ENCODE results near the gene KLK11. TPM values are rescaled to one million over a fixed set of nuclear protein-coding genes. Genes with fewer than 3 reads are reported as not detected.

The KLK11 gene
- total and polyA plus RNA-seq, 11 donors: 0.32 to 19.1 (median 0.38) TPM; not detected in 7

GRCh38 chr19:51023946-51024345 lies 2.5 kb downstream of the KLK11 start:
- intact Hi-C loops (cut with DNase I): loop anchor here in 5 of 10 donors (5.0 to 10.0 kb wide), 4 partner anchors 63 to 151 kb away; no protein-coding TSS in a partner anchor
- ATAC-seq (no peak), DNase-seq (no peak)
- TF ChIP-seq POLR2A (IDR thresholded peaks at IDR 0.05): no peak
- TF ChIP-seq CTCF (IDR thresholded peaks at IDR 0.05): no peak
- H3K27ac ChIP-seq: no peak overlapping the region
- H3K4me1 ChIP-seq: peaks cover 0 to 16% (median 6%) of the 10 kb centered on the region in 12 donors
- WGBS, 4 donors: 66 to 74% (median 70%) methylated on average over 11 of the region's 11 CpGs
- H3K27me3 ChIP-seq: peaks cover under 1 to 59% (median 24%) of the 10 kb centered on the region in 9 donors
- H3K9me3 ChIP-seq: no peaks in the 10 kb centered on the region
- H3K4me3 ChIP-seq: no peak overlapping the region
- H3K36me3 ChIP-seq: no peaks in the 10 kb centered on the region

- H3K27ac ChIP-seq: no peak overlapping the region
- intact Hi-C loops (cut with DNase I): loop anchor here in 5 of 10 donors (5.0 to 10.0 kb wide), 4 partner anchors 65 to 152 kb away; no protein-coding TSS in a partner anchor
- H3K4me3 ChIP-seq: no peak overlapping the region
- peaks cover 0 to 23% (median 11%) of the 10 kb centered on the region in 12 donors for H3K4me1 ChIP-seq
- DNase-seq (no peak), ATAC-seq (no peak)
- TF ChIP-seq POLR2A (IDR thresholded peaks at IDR 0.05) (no peak), CTCF (IDR thresholded peaks at IDR 0.05) (no peak)
- WGBS, 4 donors: 58 to 65% (median 62%) methylated on average over 13 to 14 of the region's 14 CpGs
- H3K36me3 ChIP-seq: no peaks in the 10 kb centered on the region
- H3K27me3 ChIP-seq: peaks cover 8 to 65% (median 37%) of the 10 kb centered on the region in 9 donors
- no peaks in the 10 kb centered on the region for H3K9me3 ChIP-seq
Measured at GRCh38 chr19:51022526-51022925, 3.9 kb downstream of the KLK11 start.

- peaks cover 0 to 33% (median 15%) of the 10 kb centered on the region in 12 donors for H3K4me1 ChIP-seq
- intact Hi-C loops (cut with DNase I): loop anchor here in 9 of 10 donors (1.0 to 10.0 kb wide), 10 partner anchors 66 to 154 kb away; no protein-coding TSS in a partner anchor
- H3K27ac ChIP-seq: no peak overlapping the region
- H3K27me3 ChIP-seq: peaks cover 18 to 73% (median 47%) of the 10 kb centered on the region in 9 donors
- H3K4me3 ChIP-seq: no peak overlapping the region
- no peaks in the 10 kb centered on the region for H3K9me3 ChIP-seq
- no peak for DNase-seq
- 35 to 45% (median 36%) methylated on average over 7 of the region's 7 CpGs for WGBS, 4 donors
- peak in 3 of 4 donors; percentile 13 to 52 (median 51) for ATAC-seq
- TF ChIP-seq POLR2A (IDR thresholded peaks at IDR 0.05): no peak
- TF ChIP-seq CTCF (IDR thresholded peaks at IDR 0.05): peak; percentile 56 to 75 (median 66)
- H3K36me3 ChIP-seq: no peaks in the 10 kb centered on the region
Measured at GRCh38 chr19:51020988-51021651, 5.3 kb downstream of the KLK11 start.

- TF ChIP-seq CTCF (IDR thresholded peaks at IDR 0.05) (no peak), POLR2A (IDR thresholded peaks at IDR 0.05) (no peak)
- 4 to 11% (median 5%) methylated on average over 10 to 14 of the region's 14 CpGs for WGBS, 4 donors
- DNase-seq: no peak
- intact Hi-C loops (cut with DNase I): loop anchor here in 4 of 10 donors (2.0 to 10.0 kb wide), 4 partner anchors 75 to 145 kb away; no protein-coding TSS in a partner anchor
- no peak for ATAC-seq
- Histone ChIP-seq H3K36me3 (no peaks in the 10 kb centered on the region), H3K27me3 (peaks cover 23 to 73% (median 52%) of the 10 kb centered on the region in 9 donors), H3K4me1 (peaks cover 0 to 33% (median 15%) of the 10 kb centered on the region in 12 donors), H3K9me3 (no peaks in the 10 kb centered on the region), H3K27ac (peak within 1 kb of the TSS in 2 of 12 donors; percentile 17 to 23), H3K4me3 (peak within 1 kb of the TSS; percentile 11 to 51 (median 42))
Measured at GRCh38 chr19:51019544-51019925, 6.9 kb downstream of the KLK11 start, which contains the start of gene KLK10. TSS of gene KLK10 (minus strand) at chr19:51019709. CDS start at chr19:51019130, 579 bp downstream.
